ENCODE results near the gene CDH23. TPM values are rescaled to one million over a fixed set of nuclear protein-coding genes. Genes with fewer than 3 reads are reported as not detected.

CDH23 gene
- total RNA-seq, 4 donors from 2014 or later: 7.1 to 56.2 (median 25.4) TPM

DNA sequence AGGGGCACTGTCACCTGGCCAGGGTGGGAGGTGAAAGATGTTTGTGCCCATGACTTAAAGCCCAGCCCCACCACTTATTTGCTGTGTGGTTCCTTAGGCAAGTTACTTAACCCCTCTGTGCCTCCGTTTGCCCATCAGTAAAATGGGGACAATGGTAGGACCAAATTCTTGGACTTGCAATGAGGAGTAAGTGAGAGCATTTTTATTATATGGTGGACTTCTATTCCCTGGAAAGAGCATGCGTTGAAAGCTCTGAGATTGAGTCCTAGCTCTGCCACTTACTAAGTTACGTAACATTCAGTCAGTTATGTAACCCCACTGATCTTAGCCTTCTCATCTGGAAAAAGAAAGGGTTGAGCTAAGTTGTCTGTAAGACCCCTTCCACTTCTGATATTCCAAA lies 357.8 kb downstream of the CDH23 start:
- Histone ChIP-seq H3K27ac (peak overlapping the region in 1 of 2 donors; percentile 8), H3K27me3 (no peaks in the 10 kb centered on the region), H3K9me3 (no peaks in the 10 kb centered on the region), H3K4me3 (no peak overlapping the region), H3K36me3 (no peaks in the 10 kb centered on the region), H3K4me1 (peaks cover 0 to 6% of the 10 kb centered on the region in 2 donors)
- TF ChIP-seq POLR2A (IDR thresholded peaks at IDR 0.05): no peak
- TF ChIP-seq, protein P1, sequence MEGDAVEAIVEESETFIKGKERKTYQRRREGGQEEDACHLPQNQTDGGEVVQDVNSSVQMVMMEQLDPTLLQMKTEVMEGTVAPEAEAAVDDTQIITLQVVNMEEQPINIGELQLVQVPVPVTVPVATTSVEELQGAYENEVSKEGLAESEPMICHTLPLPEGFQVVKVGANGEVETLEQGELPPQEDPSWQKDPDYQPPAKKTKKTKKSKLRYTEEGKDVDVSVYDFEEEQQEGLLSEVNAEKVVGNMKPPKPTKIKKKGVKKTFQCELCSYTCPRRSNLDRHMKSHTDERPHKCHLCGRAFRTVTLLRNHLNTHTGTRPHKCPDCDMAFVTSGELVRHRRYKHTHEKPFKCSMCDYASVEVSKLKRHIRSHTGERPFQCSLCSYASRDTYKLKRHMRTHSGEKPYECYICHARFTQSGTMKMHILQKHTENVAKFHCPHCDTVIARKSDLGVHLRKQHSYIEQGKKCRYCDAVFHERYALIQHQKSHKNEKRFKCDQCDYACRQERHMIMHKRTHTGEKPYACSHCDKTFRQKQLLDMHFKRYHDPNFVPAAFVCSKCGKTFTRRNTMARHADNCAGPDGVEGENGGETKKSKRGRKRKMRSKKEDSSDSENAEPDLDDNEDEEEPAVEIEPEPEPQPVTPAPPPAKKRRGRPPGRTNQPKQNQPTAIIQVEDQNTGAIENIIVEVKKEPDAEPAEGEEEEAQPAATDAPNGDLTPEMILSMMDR (IDR thresholded peaks at IDR 0.05): no peak
- no peak for DNase-seq
- intact Hi-C loops (cut with DNase I; ENCODE audit: low total_unique reads): no loop called here

DNA sequence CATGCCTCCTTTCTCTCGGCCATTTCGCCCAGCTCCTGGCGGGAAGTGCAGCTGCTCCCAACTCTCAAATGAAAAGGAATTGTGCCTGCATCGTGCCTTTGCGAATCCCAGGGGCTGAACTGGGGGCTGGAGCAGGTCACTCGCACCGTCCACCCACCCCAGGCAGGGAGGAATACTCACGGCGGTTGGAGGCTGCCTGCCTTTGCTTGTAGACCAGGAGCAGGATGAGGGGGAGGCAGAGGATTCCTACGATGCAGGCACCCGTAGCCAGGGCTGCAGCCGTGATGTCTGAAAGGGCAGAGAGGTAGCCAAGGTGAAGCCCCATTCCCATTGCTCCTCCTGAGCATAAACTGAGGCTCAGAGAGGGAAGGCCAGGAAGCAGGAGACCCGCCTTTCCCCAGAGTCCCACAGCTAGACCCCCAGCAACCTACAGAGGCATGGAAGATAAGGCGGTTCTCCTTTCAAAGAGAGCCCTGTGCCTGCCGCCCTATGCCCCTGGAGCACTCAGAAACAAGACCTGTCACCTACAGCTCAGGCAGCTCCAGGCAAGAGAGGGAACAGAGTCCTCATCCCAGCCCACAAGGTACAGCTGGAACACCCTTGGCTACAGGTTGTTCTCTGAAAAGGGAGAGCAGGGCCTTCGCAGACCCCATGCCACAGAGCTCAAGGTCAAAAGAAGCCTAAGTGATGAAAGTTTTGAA lies 358.6 kb downstream of the CDH23 start:
- intact Hi-C loops (cut with DNase I; ENCODE audit: low total_unique reads): no loop called here
- DNase-seq: no peak
- Histone ChIP-seq H3K4me1 (peaks cover 0 to 6% of the 10 kb centered on the region in 2 donors), H3K4me3 (no peak overlapping the region), H3K27me3 (no peaks in the 10 kb centered on the region), H3K9me3 (no peaks in the 10 kb centered on the region), H3K36me3 (no peaks in the 10 kb centered on the region), H3K27ac (peak overlapping the region; percentile 1 to 50)
- TF ChIP-seq POLR2A (IDR thresholded peaks at IDR 0.05): no peak
- TF ChIP-seq, protein P1 (IDR thresholded peaks at IDR 0.05): no peak

DNA sequence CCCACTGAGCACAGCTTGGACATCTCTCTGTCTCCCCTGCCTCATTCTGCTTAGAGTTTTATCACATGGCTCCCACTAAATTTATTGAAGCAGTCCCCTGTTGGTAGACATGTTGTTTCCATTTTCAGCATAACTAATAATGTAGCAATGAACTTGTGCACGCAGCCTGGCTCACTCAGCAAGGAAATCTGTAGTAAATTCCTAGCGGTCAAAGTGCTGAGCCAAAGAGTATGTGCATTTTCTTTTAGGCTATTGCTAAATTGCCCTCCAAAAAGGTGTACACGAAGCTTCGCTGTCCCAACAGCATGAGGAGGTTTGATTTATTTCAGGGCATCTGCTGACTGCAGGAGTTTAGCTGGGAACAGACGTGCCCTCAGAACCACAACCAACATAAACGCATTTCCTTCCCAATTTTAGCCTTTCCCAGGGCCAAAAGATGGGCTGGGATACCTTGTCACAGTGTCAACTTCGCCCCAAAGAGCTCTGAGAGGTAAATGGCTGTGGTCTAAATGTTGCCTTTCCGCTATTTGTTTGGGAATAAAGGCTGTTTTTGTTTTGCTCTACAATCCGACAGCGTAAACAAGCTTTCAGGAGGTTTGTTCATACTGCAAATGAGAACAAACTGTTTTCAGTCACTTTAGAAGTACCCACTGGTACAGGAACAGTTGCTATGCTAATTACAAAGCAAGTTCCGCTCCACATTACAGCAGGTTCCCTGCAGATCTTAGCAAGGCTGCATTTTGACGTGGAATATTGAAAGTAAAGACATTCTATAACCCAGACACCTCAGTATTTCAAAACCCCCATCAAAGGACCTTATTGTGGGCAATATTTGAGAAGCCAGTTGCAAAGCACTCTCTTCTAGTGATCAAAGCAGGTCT lies 359.8 kb downstream of the CDH23 start:
- intact Hi-C loops (cut with DNase I; ENCODE audit: low total_unique reads): no loop called here
- no peak for TF ChIP-seq POLR2A (IDR thresholded peaks at IDR 0.05)
- TF ChIP-seq, protein P1 (IDR thresholded peaks at IDR 0.05): no peak
- Histone ChIP-seq H3K9me3 (no peaks in the 10 kb centered on the region), H3K27me3 (no peaks in the 10 kb centered on the region), H3K4me1 (peaks cover 0 to 6% of the 10 kb centered on the region in 2 donors), H3K4me3 (no peak overlapping the region), H3K36me3 (no peaks in the 10 kb centered on the region), H3K27ac (peak overlapping the region; percentile 1 to 50)
- DNase-seq: no peak

DNA sequence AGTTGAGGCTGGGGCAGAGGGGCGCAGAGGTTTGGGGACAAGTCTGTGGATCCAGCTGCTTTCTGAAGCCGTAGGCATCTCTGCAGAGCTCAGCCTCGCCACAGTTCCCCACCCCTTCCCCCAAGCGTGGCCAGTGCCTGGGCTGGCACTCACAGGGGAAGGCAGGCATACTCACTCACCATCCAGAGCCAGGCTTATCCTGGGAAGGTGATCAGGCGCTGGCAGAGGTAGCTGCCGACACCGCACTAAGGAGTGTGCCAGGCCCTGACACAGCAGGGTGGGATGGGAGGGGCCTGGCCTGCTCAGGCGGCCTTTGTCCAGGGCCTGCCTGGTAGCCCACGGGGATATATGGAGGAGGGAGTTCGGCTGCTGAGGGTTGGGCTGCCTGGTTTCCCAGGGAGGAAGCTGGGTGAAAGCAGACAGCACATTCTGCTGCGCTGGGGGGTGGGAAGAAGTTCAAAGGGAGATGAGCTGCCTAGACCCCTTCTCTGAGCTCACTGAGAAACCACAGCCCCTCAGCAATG lies 360.7 kb downstream of the CDH23 start:
- no peak for TF ChIP-seq POLR2A (IDR thresholded peaks at IDR 0.05)
- TF ChIP-seq, protein P1 (IDR thresholded peaks at IDR 0.05): no peak
- H3K27ac ChIP-seq: peak overlapping the region; percentile 35 to 50
- H3K27me3 ChIP-seq: no peaks in the 10 kb centered on the region
- intact Hi-C loops (cut with DNase I; ENCODE audit: low total_unique reads): no loop called here
- DNase-seq: no peak
- H3K4me3 ChIP-seq: no peak overlapping the region
- H3K36me3 ChIP-seq: no peaks in the 10 kb centered on the region
- no peaks in the 10 kb centered on the region for H3K9me3 ChIP-seq
- peaks cover 0 to 6% of the 10 kb centered on the region in 2 donors for H3K4me1 ChIP-seq

DNA sequence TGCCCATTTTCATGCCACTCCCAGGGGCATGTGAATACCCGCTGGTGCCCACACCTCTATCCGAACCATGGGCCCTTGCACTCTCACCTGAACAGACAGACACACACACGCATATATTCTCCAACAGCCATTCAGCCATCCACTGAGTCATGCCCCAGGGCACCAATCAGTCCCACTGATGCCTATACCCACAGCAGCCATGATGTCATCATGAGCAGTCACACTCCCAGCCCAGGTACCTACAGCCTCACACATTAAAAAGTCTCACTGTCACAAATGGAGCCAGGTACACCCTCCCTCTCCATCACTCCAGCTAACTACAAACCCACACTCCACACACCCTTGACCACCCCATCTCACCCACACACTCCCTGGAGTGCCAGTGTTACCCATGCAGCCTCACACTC lies 364.4 kb downstream of the CDH23 start:
- peaks cover under 1 to 21% of the 10 kb centered on the region in 2 donors for H3K4me1 ChIP-seq
- H3K36me3 ChIP-seq: no peaks in the 10 kb centered on the region
- H3K9me3 ChIP-seq: no peaks in the 10 kb centered on the region
- no peaks in the 10 kb centered on the region for H3K27me3 ChIP-seq
- TF ChIP-seq, protein P1 (IDR thresholded peaks at IDR 0.05): no peak
- no peak for TF ChIP-seq POLR2A (IDR thresholded peaks at IDR 0.05)
- no peak overlapping the region for H3K27ac ChIP-seq
- H3K4me3 ChIP-seq: no peak overlapping the region
- intact Hi-C loops (cut with DNase I; ENCODE audit: low total_unique reads): no loop called here
- DNase-seq: no peak

All from uterus (tissue), 4 donors.